NB4 (cell line): ENCODE results near the gene SPTBN5.

ENCODE experiments used
- DNase-seq: peaks from one replicate; pipeline ENCODE4 v3.0.0; 2010; ENCODE audit warnings: low read depth
- H3K4me3 ChIP-seq: one replicate; pipeline ENCODE4 v1.5.1; 2011; ENCODE audit warnings: mild to moderate bottlenecking, low read depth, low read length, moderate library complexity
- CTCF ChIP-seq: IDR thresholded peaks from one replicate; pipeline ENCODE4 v1.5.1; 2012; ENCODE audit warnings: low read depth, low read length
- MYC ChIP-seq: IDR thresholded peaks from 2 replicates; pipeline ENCODE4 v1.6.1; 2011; ENCODE audit warnings: low read depth, low read length
- POLR2A ChIP-seq: IDR thresholded peaks from 2 replicates; pipeline ENCODE4 v1.6.1; 2011; ENCODE audit warnings: mild to moderate bottlenecking; ENCODE audit not compliant: insufficient read length; ENCODE audit errors: extremely low read depth
- TF ChIP-seq, protein P1 (sequence below): IDR thresholded peaks from 2 replicates; pipeline ENCODE4 v1.6.1; 2011; ENCODE audit warnings: low read depth, low read length

Gene SPTBN5

GRCh38 chr15:41829959-41830646, 63.8 kb downstream of the SPTBN5 start:
- TF ChIP-seq, protein P1, sequence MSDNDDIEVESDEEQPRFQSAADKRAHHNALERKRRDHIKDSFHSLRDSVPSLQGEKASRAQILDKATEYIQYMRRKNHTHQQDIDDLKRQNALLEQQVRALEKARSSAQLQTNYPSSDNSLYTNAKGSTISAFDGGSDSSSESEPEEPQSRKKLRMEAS: no peak
- TF ChIP-seq POLR2A: no peak
- TF ChIP-seq CTCF: no peak
- no peak for TF ChIP-seq MYC
- no peak for DNase-seq
- no peak overlapping the region for H3K4me3 ChIP-seq

- no peak for DNase-seq
- TF ChIP-seq POLR2A (no peak), CTCF (no peak), MYC (no peak)
- TF ChIP-seq, protein P1: no peak
- peak overlapping the region; percentile 74 for H3K4me3 ChIP-seq
Measured at GRCh38 chr15:41828807-41829141, 65.1 kb downstream of the SPTBN5 start.

- H3K4me3 ChIP-seq: peak within 1 kb of the TSS; percentile 74
- DNase-seq: peak; percentile 85
- TF ChIP-seq MYC (no peak), POLR2A (peak; percentile 68), CTCF (no peak)
- TF ChIP-seq, protein P1: peak; percentile 30; the same call in 1 of the 2 replicates
Measured at GRCh38 chr15:41827880-41828806, 65.7 kb downstream of the SPTBN5 start, which contains the start of gene JMJD7. TSS of gene JMJD7 (plus strand) at chr15:41828092. CDS start at chr15:41828125, 33 bp downstream.

DNA sequence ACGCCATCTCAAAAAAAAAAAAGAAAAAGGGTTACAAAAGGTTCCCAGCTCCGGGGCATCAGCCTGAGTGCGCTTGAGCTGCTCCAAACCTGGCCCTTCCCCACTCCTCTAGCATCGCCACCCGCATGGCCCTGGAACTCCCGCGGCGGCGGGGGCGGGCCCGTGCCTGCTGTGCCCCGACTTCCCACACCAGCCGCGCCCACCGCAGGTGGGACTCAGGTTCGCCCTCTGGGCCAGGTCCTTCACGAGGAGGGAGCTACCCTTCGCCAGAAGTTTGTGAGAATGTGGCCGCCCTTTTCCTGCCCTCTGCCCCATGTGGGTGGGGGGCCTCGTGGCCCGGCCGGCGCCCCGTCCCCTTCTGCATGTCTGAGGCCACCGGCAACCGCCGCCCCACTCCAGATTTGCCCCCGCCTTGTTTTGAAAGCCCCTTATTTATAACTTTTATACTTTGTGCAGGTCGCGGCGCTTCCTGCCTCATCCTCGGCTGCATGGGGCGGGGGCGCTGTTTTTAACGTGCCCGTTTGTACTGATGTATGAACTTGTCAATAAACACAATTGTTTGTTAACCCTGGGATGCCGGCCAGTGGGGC, 66.5 kb downstream of the SPTBN5 start:
- DNase-seq: no peak
- peak overlapping the region; percentile 51 for H3K4me3 ChIP-seq
- no peak for TF ChIP-seq POLR2A
- TF ChIP-seq, protein P1: no peak
- no peak for TF ChIP-seq CTCF
- no peak for TF ChIP-seq MYC

GRCh38 chr15:41825572-41826535, 68.0 kb downstream of the SPTBN5 start:
- TF ChIP-seq MYC (no peak), POLR2A (no peak), CTCF (no peak)
- TF ChIP-seq, protein P1: no peak
- H3K4me3 ChIP-seq: no peak overlapping the region

More at GRCh38 chr15:41825572-41826535, 68.0 kb downstream of the SPTBN5 start:
- no peak for DNase-seq
